KMS-11 (cell line): ENCODE measurements around the gene CATSPERE.
"Not testable (repeated sequence)": the region's sequence is repeated elsewhere in the genome, so short reads cannot be mapped to it uniquely, and the experiment has no call there.

Experiments
- H2AFZ ChIP-seq: fragments of 200-600 bp; sonication (generic); 2 replicates; pipeline ENCODE4 v1.6.1; 2016; ENCODE audit warnings: antibody characterized with exemption, mixed run types, low read depth
- H3K27ac ChIP-seq: fragments of 200-600 bp; sonication (generic); 2 replicates; pipeline ENCODE4 v1.6.1; 2016; ENCODE audit warnings: mild to moderate bottlenecking, mixed run types
- H3K27me3 ChIP-seq: fragments of 200-600 bp; sonication (generic); 2 replicates; pipeline ENCODE4 v1.6.1; 2017; ENCODE audit warnings: mild to moderate bottlenecking, low read depth, mixed run types, moderate library complexity; ENCODE audit not compliant: insufficient read depth
- H3K36me3 ChIP-seq: fragments of 200-600 bp; sonication (generic); 2 replicates; pipeline ENCODE4 v1.6.1; 2017; ENCODE audit warnings: mild to moderate bottlenecking, mixed run types; ENCODE audit not compliant: insufficient read depth
- H3K4me1 ChIP-seq: fragments of 200-600 bp; sonication (generic); 2 replicates; pipeline ENCODE4 v1.6.1; 2016; ENCODE audit warnings: mild to moderate bottlenecking, low read depth, mixed run types; ENCODE audit not compliant: poor library complexity, severe bottlenecking
- H3K4me2 ChIP-seq: fragments of 200-600 bp; sonication (generic); 2 replicates; pipeline ENCODE4 v1.7.0; 2016; ENCODE audit warnings: mild to moderate bottlenecking, mixed run types
- H3K4me3 ChIP-seq: fragments of 200-600 bp; sonication (generic); IDR thresholded peaks from 2 replicates; pipeline ENCODE4 v1.6.1; 2017; ENCODE audit warnings: low read depth, low read length, mixed read lengths; ENCODE audit not compliant: insufficient read depth
- H3K79me2 ChIP-seq: fragments of 200-600 bp; sonication (generic); 2 replicates; pipeline ENCODE4 v1.6.1; 2016; ENCODE audit warnings: low read depth, mixed run types; ENCODE audit not compliant: insufficient read depth
- H3K9ac ChIP-seq: fragments of 200-600 bp; sonication (generic); 2 replicates; pipeline ENCODE4 v1.6.1; 2016; ENCODE audit warnings: mild to moderate bottlenecking, mixed run types
- H4K20me1 ChIP-seq: fragments of 200-600 bp; sonication (generic); 2 replicates; pipeline ENCODE4 v1.6.1; 2016; ENCODE audit warnings: mild to moderate bottlenecking, mixed run types; ENCODE audit not compliant: insufficient read depth
- TF ChIP-seq, protein P1 (sequence below): fragments of 200-600 bp; sonication (generic); conservative IDR thresholded peaks from 2 replicates; pipeline ENCODE4 v1.6.1; 2017; ENCODE audit warnings: low read depth, mild to moderate bottlenecking, antibody characterized with exemption, low read length, moderate library complexity, mixed read lengths

The CATSPERE gene

DNA sequence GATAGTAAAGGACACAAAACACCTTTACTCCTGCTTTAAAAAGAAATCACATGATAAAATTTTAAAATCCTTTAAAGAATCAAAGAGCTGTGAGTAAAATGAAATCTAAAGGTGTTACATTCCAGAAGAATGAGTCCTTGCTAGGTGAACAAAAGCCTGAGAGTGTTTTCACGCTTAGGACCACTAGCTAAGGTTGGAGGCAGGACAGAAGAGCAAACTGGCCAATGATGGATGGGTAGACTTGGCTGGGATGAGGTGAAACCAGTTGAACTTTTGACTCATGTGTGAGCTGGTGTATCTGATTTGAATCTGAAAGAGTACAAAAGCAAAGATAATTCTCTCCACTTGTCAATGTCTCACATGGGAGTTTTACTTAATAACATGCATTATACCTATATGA, 35.1 kb downstream of the CATSPERE start:
- H3K4me2 ChIP-seq = no peak overlapping the region

DNA sequence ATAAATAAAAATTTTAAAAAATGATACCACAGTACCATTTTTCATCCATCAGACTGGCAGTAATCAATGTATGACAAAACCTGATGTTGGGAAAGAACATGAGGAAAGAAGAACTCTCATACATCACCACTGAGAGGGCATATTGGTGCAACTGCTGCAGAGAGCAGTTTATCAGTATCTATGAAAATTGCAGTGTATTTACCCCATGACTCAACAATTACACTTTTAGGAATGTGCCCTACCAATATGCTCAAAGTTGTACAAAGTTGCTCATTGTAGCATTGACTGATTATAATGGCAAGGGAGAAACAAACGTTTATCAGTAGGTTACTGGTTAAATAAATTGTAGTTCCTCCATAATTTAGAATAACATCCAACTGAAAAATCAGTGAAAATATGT, 36.7 kb downstream of the CATSPERE start:
- Histone ChIP-seq H2AFZ (no peak overlapping the region), H3K36me3 (no peaks in the 10 kb centered on the region), H4K20me1 (no peaks in the 10 kb centered on the region), H3K27ac (no peak overlapping the region), H3K4me2 (no peak overlapping the region), H3K27me3 (no peaks in the 10 kb centered on the region), H3K4me3 (no peak overlapping the region), H3K9ac (no peak overlapping the region), H3K4me1 (no peaks in the 10 kb centered on the region), H3K79me2 (no peaks in the 10 kb centered on the region)
- TF ChIP-seq, protein P1, sequence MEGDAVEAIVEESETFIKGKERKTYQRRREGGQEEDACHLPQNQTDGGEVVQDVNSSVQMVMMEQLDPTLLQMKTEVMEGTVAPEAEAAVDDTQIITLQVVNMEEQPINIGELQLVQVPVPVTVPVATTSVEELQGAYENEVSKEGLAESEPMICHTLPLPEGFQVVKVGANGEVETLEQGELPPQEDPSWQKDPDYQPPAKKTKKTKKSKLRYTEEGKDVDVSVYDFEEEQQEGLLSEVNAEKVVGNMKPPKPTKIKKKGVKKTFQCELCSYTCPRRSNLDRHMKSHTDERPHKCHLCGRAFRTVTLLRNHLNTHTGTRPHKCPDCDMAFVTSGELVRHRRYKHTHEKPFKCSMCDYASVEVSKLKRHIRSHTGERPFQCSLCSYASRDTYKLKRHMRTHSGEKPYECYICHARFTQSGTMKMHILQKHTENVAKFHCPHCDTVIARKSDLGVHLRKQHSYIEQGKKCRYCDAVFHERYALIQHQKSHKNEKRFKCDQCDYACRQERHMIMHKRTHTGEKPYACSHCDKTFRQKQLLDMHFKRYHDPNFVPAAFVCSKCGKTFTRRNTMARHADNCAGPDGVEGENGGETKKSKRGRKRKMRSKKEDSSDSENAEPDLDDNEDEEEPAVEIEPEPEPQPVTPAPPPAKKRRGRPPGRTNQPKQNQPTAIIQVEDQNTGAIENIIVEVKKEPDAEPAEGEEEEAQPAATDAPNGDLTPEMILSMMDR = no peak

More for the DNA sequence above, 35.1 kb downstream of the CATSPERE start:
- H3K36me3 ChIP-seq = no peaks in the 10 kb centered on the region
- no peaks in the 10 kb centered on the region for H3K4me1 ChIP-seq
- H3K9ac ChIP-seq = no peak overlapping the region
- H3K79me2 ChIP-seq = no peaks in the 10 kb centered on the region
- H3K27ac ChIP-seq = no peak overlapping the region
- TF ChIP-seq, protein P1 = no peak
- H3K4me3 ChIP-seq = no peak overlapping the region
- no peaks in the 10 kb centered on the region for H3K27me3 ChIP-seq
- H2AFZ ChIP-seq = no peak overlapping the region
- H4K20me1 ChIP-seq = no peaks in the 10 kb centered on the region

DNA sequence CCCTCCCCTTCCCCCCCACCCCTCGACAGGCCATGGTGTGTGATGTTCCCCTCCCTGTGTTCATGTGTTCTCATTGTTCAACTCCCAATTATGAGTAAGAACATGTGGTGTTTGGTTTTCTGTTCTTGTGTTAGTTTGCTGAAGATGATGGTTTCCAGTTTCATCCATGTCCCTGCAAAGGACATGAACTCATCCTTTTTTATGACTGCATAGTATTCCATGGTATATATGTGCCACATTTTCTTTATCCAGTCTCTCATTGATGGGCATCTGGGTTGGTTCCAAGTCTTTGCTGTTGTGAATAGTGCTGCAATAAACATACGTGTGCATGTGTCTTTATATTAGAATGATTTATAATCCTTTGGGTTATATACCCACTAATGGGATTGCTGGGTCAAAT, 38.4 kb downstream of the CATSPERE start:
- not testable (repeated sequence) for H2AFZ ChIP-seq, H3K4me3 ChIP-seq, H3K27me3 ChIP-seq, H3K4me1 ChIP-seq, H3K36me3 ChIP-seq, H4K20me1 ChIP-seq, H3K9ac ChIP-seq, H3K27ac ChIP-seq, H3K4me2 ChIP-seq, H3K79me2 ChIP-seq

DNA sequence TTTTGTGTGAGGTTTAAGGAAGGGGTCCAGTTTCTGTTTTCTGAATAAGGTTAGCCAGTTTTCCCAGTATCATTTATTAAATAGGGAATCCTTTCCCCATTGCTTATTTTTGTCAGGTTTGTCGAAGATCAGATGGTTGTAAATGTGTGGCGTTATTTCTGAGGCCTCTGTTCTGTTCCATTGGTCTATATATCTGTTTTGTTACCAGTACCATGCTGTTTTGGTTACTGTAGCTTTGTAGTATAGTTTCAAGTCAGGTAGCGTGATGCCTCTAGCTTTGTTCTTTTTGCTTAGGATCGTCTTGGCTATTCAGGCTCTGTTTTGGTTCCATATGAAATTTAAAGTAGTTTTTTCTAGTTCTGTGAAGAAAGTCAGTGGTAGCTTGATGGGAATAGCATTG, 39.4 kb downstream of the CATSPERE start:
- H3K27ac ChIP-seq, H3K79me2 ChIP-seq, H4K20me1 ChIP-seq, H3K4me3 ChIP-seq, H3K36me3 ChIP-seq, H2AFZ ChIP-seq, H3K4me1 ChIP-seq, H3K9ac ChIP-seq, H3K27me3 ChIP-seq, H3K4me2 ChIP-seq: not testable (repeated sequence)

DNA sequence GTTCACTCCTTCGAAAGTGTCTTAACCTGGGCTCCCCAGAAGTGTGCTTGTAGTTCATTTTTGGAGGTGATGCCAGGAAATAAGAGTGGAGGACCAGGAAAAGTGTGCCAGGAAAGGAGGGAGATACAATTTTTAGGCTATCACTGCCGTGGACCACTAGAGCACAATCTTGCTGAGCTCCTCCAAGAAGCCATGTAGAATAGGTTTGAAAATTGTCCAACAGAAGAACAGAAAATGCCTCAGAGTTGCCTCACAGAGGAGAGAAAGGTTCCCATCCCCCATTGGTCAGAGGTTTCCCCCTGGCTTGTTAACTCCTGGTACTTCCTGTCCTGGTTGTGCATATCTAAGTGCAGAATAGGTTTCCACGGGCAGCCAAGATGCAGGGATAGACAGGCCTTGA, 41.6 kb downstream of the CATSPERE start:
- H3K27ac ChIP-seq = no peak overlapping the region
- no peaks in the 10 kb centered on the region for H4K20me1 ChIP-seq
- no peaks in the 10 kb centered on the region for H3K4me1 ChIP-seq
- H3K79me2 ChIP-seq = no peaks in the 10 kb centered on the region
- TF ChIP-seq, protein P1 = no peak
- no peak overlapping the region for H3K9ac ChIP-seq
- no peak overlapping the region for H2AFZ ChIP-seq
- H3K4me3 ChIP-seq = no peak overlapping the region
- H3K36me3 ChIP-seq = no peaks in the 10 kb centered on the region
- H3K4me2 ChIP-seq = no peak overlapping the region
- H3K27me3 ChIP-seq = no peaks in the 10 kb centered on the region
